GM06990 (cell line): Measurements from ENCODE around the gene DNAJC17.

Experiments used
- DNase-seq: peaks from one replicate; pipeline ENCODE4 v3.0.0-alpha.2; 2011; ENCODE audit not compliant: insufficient read length; ENCODE audit errors: extremely low read depth
- H3K27me3 ChIP-seq: replicated peaks from 2 replicates; pipeline ENCODE4 v1.6.0; 2011; ENCODE audit warnings: low read length; ENCODE audit not compliant: control insufficient read depth, insufficient read depth
- H3K36me3 ChIP-seq: 2 replicates; pipeline ENCODE4 v1.5.1; 2011; ENCODE audit warnings: low read length; ENCODE audit not compliant: control insufficient read depth, insufficient read depth
- H3K4me3 ChIP-seq: replicated peaks from 2 replicates; pipeline ENCODE4 v1.5.1; 2011; ENCODE audit warnings: low read depth, mild to moderate bottlenecking, control low read depth, low read length
- CTCF ChIP-seq: IDR thresholded peaks from 2 replicates; pipeline ENCODE4 v1.5.1; 2011; ENCODE audit warnings: low read length, control low read depth, mild to moderate bottlenecking, inconsistent platforms; ENCODE audit not compliant: insufficient read depth, poor library complexity, severe bottlenecking

Gene DNAJC17

GRCh38 chr15:40845036-40845435 lies 37.8 kb upstream of the DNAJC17 start:
- Histone ChIP-seq H3K27me3 (no peaks in the 10 kb centered on the region; the same call in 1 of the 2 replicates), H3K4me3 (peak overlapping the region; percentile 66), H3K36me3 (no peaks in the 10 kb centered on the region)
- no peak for TF ChIP-seq CTCF
- no peak for DNase-seq

GRCh38 chr15:40844696-40845030 lies 37.4 kb upstream of the DNAJC17 start:
- H3K36me3 ChIP-seq = no peaks in the 10 kb centered on the region
- peak overlapping the region; percentile 66 for H3K4me3 ChIP-seq
- TF ChIP-seq CTCF = no peak
- no peak for DNase-seq
- no peaks in the 10 kb centered on the region; the same call in 1 of the 2 replicates for H3K27me3 ChIP-seq

GRCh38 chr15:40843885-40844695 lies 36.8 kb upstream of the DNAJC17 start, which contains the start of gene SPINT1:
TSS of gene SPINT1 (plus strand) at chr15:40844048. CDS start at chr15:40844555, 507 bp downstream.
- TF ChIP-seq CTCF = no peak
- Histone ChIP-seq H3K4me3 (peak within 1 kb of the TSS; percentile 66), H3K36me3 (no peaks in the 10 kb centered on the region), H3K27me3 (no peaks in the 10 kb centered on the region; the same call in 1 of the 2 replicates)
- DNase-seq = peak; percentile 68

- TF ChIP-seq CTCF = no peak
- no peaks in the 10 kb centered on the region; the same call in 1 of the 2 replicates for H3K27me3 ChIP-seq
- peak overlapping the region; percentile 66 for H3K4me3 ChIP-seq
Measured at GRCh38 chr15:40843261-40843884, 36.1 kb upstream of the DNAJC17 start.

GRCh38 chr15:40841741-40842140 lies 34.5 kb upstream of the DNAJC17 start:
- TF ChIP-seq CTCF = no peak
- no peak for DNase-seq
- H3K27me3 ChIP-seq = no peaks in the 10 kb centered on the region; the same call in 1 of the 2 replicates
- H3K4me3 ChIP-seq = no peak overlapping the region
- no peaks in the 10 kb centered on the region for H3K36me3 ChIP-seq

More at GRCh38 chr15:40843261-40843884, 36.1 kb upstream of the DNAJC17 start:
- no peaks in the 10 kb centered on the region for H3K36me3 ChIP-seq
- DNase-seq = no peak
